Tibial nerve (tissue), 4 donors: ENCODE results near the gene PRR11. TPM values are rescaled to one million over a fixed set of nuclear protein-coding genes. Genes with fewer than 3 reads are reported as not detected.
"Not testable (repeated sequence)": the region's sequence is repeated elsewhere in the genome, so short reads cannot be mapped to it uniquely, and the experiment has no call there.

Experiments used
- DNase-seq, 2 donors: peaks; one replicate each; pipeline ENCODE4 v3.0.0-alpha.2; 2019; ENCODE audit warnings: low spot score in 2 of 2
- H3K27ac ChIP-seq, 4 donors: fragments of 200-600 bp; sonication (generic) in 3 of 4; one replicate each; pipeline ENCODE4 v1.5.1; 2017 to 2019; ENCODE audit warnings: mild to moderate bottlenecking in 1 of 4
- H3K27me3 ChIP-seq, 2 donors: fragments of 200-600 bp; sonication (generic) in 1 of 2; one replicate each; pipeline versions ENCODE4 v1.5.1 to v1.6.0; 2017 to 2019
- H3K36me3 ChIP-seq, 3 donors: fragments of 200-600 bp; sonication (generic); one replicate each; pipeline ENCODE4 v1.5.1; 2018 to 2019
- H3K4me1 ChIP-seq, 4 donors: fragments of 200-600 bp; sonication (generic) in 3 of 4; one replicate each; pipeline ENCODE4 v1.5.1; 2017 to 2019
- H3K4me3 ChIP-seq, 4 donors: fragments of 200-600 bp; sonication (generic) in 3 of 4; one replicate each; pipeline ENCODE4 v1.5.1; 2017 to 2019; ENCODE audit warnings: mild to moderate bottlenecking in 1 of 4, moderate library complexity in 1 of 4
- H3K9me3 ChIP-seq, 4 donors: fragments of 200-600 bp; sonication (generic) in 3 of 4; one replicate each; pipeline ENCODE4 v1.5.1; 2017 to 2019
- EP300 ChIP-seq, 2 donors: sonication (generic); formaldehyde crosslinking; IDR thresholded peaks; one replicate each; pipeline ENCODE4 v1.6.1; 2017; ENCODE audit warnings: antibody characterized with exemption in 2 of 2, mild to moderate bottlenecking in 1 of 2
- POLR2A ChIP-seq, 2 donors: fragments of 450-650 bp; IDR thresholded peaks; one replicate each; pipeline ENCODE4 v1.6.1; 2017; ENCODE audit warnings: antibody characterized with exemption in 2 of 2, mild to moderate bottlenecking in 2 of 2, moderate library complexity in 2 of 2
- whole genome bisulfite sequencing, 2 donors: methylation state at CpG; one replicate each; pipeline ENCODE4 v1.1.5; 2018; 5-methylcytosine and 5-hydroxymethylcytosine counted together
- total RNA-seq, 4 donors: library from RNA; depleted of rRNA; stranded (reverse); fragments of >200 nt; gene quantifications; one replicate each; pipeline ENCODE4 v1.1.0, GENCODE V29; 2016
- TF ChIP-seq, protein P1 (sequence below), 5 experiments: fragments of 200-600 bp in 3 of 5; fragments of 450-650 bp in 2 of 5; sonication (generic) in 3 of 5; IDR thresholded peaks; one replicate each; pipeline ENCODE4 v1.5.1; 2016 to 2019; ENCODE audit warnings: antibody characterized with exemption in 5 of 5, mild to moderate bottlenecking in 3 of 5, moderate library complexity in 2 of 5

Gene PRR11
- total RNA-seq, 4 donors from 2014 or later: 0.66 to 44.4 (median 0.84) TPM

DNA sequence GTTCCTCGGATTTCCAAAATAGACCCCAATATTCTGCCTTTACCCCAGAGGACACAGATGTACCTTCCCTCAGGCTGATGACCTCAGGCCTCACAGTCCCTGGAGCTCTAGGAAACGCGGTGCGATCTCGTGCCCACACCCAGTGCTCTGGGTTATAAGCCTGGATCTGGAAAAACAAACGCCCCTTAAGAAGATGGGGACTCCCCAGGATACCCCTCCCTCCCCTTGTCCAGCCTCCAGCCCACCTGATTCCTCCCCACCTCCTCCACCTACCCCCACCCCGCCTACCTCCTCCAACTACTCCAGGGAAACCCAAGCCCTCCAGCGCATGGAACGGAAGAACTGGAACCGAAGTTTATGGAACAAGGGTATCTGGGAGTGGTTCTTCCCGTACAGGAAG is 19.1 kb downstream of the PRR11 start:
- Histone ChIP-seq H3K36me3 (peaks cover 0 to 17% (median 0%) of the 10 kb centered on the region in 3 donors), H3K27ac (no peak overlapping the region), H3K4me1 (no peaks in the 10 kb centered on the region), H3K9me3 (peaks cover 0 to 5% (median 0%) of the 10 kb centered on the region in 4 donors), H3K4me3 (no peak overlapping the region), H3K27me3 (no peaks in the 10 kb centered on the region)
- 96 to 97% methylated on average over 11 of the region's 11 CpGs for WGBS, 2 donors
- DNase-seq: no peak
- TF ChIP-seq, protein P1, sequence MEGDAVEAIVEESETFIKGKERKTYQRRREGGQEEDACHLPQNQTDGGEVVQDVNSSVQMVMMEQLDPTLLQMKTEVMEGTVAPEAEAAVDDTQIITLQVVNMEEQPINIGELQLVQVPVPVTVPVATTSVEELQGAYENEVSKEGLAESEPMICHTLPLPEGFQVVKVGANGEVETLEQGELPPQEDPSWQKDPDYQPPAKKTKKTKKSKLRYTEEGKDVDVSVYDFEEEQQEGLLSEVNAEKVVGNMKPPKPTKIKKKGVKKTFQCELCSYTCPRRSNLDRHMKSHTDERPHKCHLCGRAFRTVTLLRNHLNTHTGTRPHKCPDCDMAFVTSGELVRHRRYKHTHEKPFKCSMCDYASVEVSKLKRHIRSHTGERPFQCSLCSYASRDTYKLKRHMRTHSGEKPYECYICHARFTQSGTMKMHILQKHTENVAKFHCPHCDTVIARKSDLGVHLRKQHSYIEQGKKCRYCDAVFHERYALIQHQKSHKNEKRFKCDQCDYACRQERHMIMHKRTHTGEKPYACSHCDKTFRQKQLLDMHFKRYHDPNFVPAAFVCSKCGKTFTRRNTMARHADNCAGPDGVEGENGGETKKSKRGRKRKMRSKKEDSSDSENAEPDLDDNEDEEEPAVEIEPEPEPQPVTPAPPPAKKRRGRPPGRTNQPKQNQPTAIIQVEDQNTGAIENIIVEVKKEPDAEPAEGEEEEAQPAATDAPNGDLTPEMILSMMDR (IDR thresholded peaks at IDR 0.05): no peak
- TF ChIP-seq EP300 (IDR thresholded peaks at IDR 0.05): no peak
- no peak for TF ChIP-seq POLR2A (IDR thresholded peaks at IDR 0.05)

DNA sequence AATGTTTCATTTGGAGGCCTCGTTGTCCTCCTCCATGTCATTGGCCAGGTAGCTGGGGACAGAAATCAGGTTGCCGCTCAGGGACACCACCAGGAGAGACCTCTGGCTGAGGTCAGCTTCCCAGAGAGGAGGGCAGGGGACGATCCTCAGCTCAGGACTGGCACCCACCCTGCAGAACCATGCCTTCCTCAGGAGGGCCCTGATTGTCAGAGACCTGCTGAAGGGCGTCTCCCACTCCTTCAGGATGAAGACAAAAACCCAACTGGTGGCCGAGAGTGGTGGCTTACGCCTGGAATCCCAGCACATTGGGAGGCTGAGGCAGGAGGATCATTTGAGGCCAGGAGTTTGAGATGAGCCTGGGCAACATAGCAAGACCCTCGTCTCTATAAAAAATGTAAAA is 19.5 kb downstream of the PRR11 start:
- peaks cover 0 to 17% (median 0%) of the 10 kb centered on the region in 3 donors for H3K36me3 ChIP-seq
- H3K27me3 ChIP-seq: no peaks in the 10 kb centered on the region
- H3K27ac ChIP-seq: no peak overlapping the region
- WGBS, 2 donors: 98 to 99% methylated on average over 7 of the region's 7 CpGs
- H3K4me1 ChIP-seq: no peaks in the 10 kb centered on the region
- H3K9me3 ChIP-seq: peaks cover 0 to 5% (median 0%) of the 10 kb centered on the region in 4 donors
- H3K4me3 ChIP-seq: no peak overlapping the region
- TF ChIP-seq EP300 (IDR thresholded peaks at IDR 0.05) (no peak), POLR2A (IDR thresholded peaks at IDR 0.05) (no peak)
- TF ChIP-seq, protein P1 (IDR thresholded peaks at IDR 0.05): no peak
- no peak for DNase-seq

DNA sequence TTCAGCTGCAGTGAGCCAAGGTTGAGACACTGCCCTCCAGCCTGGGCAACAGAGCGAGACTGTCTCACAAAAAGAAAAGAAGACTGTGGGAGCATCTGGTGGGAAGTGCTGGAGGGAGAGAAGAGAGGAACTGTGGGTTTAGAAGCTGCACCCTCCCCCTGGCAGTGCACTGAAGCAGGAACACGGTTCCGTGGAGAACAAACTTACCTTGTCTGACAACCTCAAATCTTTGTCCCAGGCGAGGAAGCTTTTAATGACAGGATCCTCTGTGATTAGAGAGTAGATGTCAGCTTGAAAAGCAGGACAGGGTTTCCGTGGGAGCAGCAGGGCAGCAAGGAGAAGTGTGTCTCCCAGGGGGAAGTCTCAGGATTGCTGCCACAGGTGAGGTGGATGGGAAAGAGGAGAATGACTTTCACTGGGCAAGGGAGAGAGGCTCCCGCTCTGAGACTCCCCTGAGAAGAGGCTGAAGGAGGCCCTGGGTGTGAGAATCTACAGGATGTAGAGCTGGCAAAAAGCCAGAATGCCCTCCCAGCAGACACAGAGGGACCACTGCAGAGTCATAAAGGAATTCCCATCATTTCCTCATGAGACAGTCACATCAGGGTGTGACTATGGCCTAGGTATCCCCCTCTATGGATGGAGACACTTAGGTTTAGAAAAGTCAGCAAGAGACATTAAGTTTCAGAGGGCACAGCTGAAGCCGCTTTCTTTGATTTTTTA is 22.9 kb downstream of the PRR11 start:
- H3K36me3 ChIP-seq: peaks cover 0 to 3% (median 0%) of the 10 kb centered on the region in 3 donors
- H3K4me3 ChIP-seq: no peak overlapping the region
- TF ChIP-seq, protein P1 (IDR thresholded peaks at IDR 0.05): no peak
- TF ChIP-seq EP300 (IDR thresholded peaks at IDR 0.05): no peak
- TF ChIP-seq POLR2A (IDR thresholded peaks at IDR 0.05): no peak
- H3K27me3 ChIP-seq: no peaks in the 10 kb centered on the region
- 71 to 77% methylated on average over 7 of the region's 7 CpGs for WGBS, 2 donors
- no peak for DNase-seq
- H3K4me1 ChIP-seq: no peaks in the 10 kb centered on the region
- no peak overlapping the region for H3K27ac ChIP-seq
- H3K9me3 ChIP-seq: no peaks in the 10 kb centered on the region

DNA sequence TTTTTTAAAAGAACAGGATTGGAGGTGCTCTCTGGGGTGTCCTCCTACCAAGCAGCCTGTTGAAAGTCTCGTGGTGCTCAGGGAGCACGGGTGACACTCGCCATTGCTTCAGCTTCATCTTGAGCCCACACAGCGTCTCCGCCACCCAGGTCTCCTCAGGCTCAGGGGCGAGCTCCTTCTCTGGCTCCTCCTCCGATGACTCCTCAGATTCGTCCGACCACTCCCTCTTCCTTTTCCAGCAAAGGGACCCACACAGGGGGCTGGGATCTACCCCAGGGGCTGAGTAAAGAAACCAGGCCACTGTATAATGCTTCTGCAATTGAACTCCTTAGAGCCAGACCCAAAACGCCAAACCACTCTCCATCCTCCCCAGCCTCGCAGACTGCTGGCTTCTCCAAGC is 24.1 kb downstream of the PRR11 start:
- H3K36me3 ChIP-seq, H3K27ac ChIP-seq, H3K4me3 ChIP-seq, H3K9me3 ChIP-seq, DNase-seq, H3K4me1 ChIP-seq, H3K27me3 ChIP-seq: not testable (repeated sequence)
- WGBS, 2 donors: 89 to 90% methylated on average over 11 of the region's 11 CpGs

DNA sequence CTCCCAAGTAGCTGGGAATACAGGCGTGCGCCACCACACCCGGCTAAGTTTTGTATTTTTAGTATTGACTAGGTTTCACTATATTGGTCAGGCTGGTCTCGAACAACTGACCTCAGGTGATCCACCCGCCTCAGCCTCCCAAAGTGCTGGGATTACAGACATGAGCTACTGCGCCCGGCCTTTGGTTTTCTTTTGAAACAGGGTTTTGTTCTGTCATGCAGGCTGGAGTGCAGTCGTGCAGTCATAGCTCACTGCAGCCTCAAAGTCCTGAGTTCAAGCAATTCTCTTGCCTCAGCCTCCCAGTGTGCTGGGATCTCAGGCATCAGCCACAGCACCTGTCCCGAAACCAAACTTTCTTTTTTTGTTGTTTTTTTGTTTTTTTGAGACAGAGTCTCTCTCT is 25.1 kb downstream of the PRR11 start:
- no peaks in the 10 kb centered on the region for H3K36me3 ChIP-seq
- H3K4me1 ChIP-seq: no peaks in the 10 kb centered on the region
- no peak overlapping the region for H3K4me3 ChIP-seq
- H3K27ac ChIP-seq: no peak overlapping the region
- 97 to 99% methylated on average over 9 of the region's 9 CpGs for WGBS, 2 donors
- no peak for DNase-seq
- TF ChIP-seq POLR2A (IDR thresholded peaks at IDR 0.05) (no peak), EP300 (IDR thresholded peaks at IDR 0.05) (no peak)
- TF ChIP-seq, protein P1 (IDR thresholded peaks at IDR 0.05): no peak
- no peaks in the 10 kb centered on the region for H3K27me3 ChIP-seq
- H3K9me3 ChIP-seq: no peaks in the 10 kb centered on the region
